ENCODE data around the gene BRWD1. TPM values are rescaled to one million over a fixed set of nuclear protein-coding genes. Genes with fewer than 3 reads are reported as not detected.

BRWD1 gene
- total RNA-seq, 4 donors from 2014 or later = 64.8 to 99.9 (median 86.9) TPM

DNA sequence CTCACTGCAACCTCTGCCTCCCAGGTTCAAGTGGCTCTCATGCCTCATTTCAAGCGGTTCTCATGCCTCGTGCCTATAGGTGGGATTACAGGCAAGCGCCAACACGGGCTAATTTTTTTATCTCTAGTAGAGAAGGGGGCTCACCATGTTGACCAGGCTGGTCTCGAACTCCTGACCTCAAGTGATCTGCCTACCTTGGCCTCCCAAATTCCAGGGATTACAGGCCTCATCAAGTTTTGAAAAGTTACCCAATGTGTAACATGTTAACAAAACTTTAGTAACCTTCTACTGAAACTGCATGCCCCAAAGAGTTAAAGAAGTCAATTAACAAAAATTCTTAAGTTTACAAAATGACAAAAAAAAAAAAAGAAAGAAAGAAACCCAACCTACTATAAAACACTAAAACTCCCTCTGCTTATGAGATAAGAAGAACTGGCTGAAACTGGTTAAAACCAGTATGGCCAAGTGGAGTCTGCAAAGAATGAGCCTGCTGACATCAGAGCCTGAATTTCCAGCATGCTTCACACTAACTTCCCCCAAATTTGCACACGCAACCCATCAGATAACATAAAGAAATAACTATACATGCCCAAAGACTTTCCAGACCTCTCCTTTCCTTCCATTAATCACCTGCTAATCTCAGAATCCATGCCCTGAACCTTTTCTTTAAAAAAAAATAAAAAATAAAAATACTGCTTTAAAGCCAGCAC lies 104.7 kb downstream of the BRWD1 start:
- Histone ChIP-seq H3K4me3 (no peak overlapping the region), H3K4me1 (no peaks in the 10 kb centered on the region), H3K27me3 (no peaks in the 10 kb centered on the region), H3K9me3 (no peaks in the 10 kb centered on the region), H3K27ac (no peak overlapping the region), H3K36me3 (peaks cover 0 to 64% (median 0%) of the 10 kb centered on the region in 3 donors)
- no peak for DNase-seq
- TF ChIP-seq POLR2A (IDR thresholded peaks at IDR 0.05) = no peak
- no peak for TF ChIP-seq CTCF (IDR thresholded peaks at IDR 0.05)

DNA sequence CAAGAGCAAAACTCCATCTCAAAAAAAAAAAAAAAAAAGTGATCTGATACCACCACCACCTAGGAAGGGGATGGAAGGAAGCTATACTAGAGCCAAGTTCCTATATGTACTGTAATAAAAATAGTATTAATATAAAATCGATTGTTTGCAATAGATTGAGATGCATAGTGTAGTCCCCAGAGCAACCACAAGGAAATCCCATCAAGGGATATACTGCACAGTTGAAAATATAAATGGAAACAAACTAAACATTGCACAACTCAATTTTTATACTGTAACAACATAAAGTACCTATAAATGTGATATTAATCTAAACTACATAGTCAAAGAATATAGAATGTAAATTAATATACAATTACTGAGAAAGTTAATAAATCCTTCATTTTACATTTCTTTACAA lies 109.3 kb downstream of the BRWD1 start:
- no peak overlapping the region for H3K27ac ChIP-seq
- no peaks in the 10 kb centered on the region for H3K27me3 ChIP-seq
- peaks cover 0 to 89% (median 0%) of the 10 kb centered on the region in 3 donors for H3K36me3 ChIP-seq
- TF ChIP-seq POLR2A (IDR thresholded peaks at IDR 0.05) (no peak), CTCF (IDR thresholded peaks at IDR 0.05) (peak in 4 of 6 experiments; percentile 10 to 25 (median 14))
- DNase-seq = no peak
- no peaks in the 10 kb centered on the region for H3K4me1 ChIP-seq
- no peaks in the 10 kb centered on the region for H3K9me3 ChIP-seq
- H3K4me3 ChIP-seq = no peak overlapping the region

- no peak overlapping the region for H3K4me3 ChIP-seq
- peaks cover 0 to 2% (median 0%) of the 10 kb centered on the region in 4 donors for H3K4me1 ChIP-seq
- DNase-seq = no peak
- TF ChIP-seq POLR2A (IDR thresholded peaks at IDR 0.05) = no peak
- no peak for TF ChIP-seq CTCF (IDR thresholded peaks at IDR 0.05)
- no peaks in the 10 kb centered on the region for H3K9me3 ChIP-seq
- peaks cover 0 to 90% (median 0%) of the 10 kb centered on the region in 3 donors for H3K36me3 ChIP-seq
- H3K27ac ChIP-seq = no peak overlapping the region
- H3K27me3 ChIP-seq = no peaks in the 10 kb centered on the region
Measured at GRCh38 chr21:39198800-39199199, 114.6 kb downstream of the BRWD1 start.

DNA sequence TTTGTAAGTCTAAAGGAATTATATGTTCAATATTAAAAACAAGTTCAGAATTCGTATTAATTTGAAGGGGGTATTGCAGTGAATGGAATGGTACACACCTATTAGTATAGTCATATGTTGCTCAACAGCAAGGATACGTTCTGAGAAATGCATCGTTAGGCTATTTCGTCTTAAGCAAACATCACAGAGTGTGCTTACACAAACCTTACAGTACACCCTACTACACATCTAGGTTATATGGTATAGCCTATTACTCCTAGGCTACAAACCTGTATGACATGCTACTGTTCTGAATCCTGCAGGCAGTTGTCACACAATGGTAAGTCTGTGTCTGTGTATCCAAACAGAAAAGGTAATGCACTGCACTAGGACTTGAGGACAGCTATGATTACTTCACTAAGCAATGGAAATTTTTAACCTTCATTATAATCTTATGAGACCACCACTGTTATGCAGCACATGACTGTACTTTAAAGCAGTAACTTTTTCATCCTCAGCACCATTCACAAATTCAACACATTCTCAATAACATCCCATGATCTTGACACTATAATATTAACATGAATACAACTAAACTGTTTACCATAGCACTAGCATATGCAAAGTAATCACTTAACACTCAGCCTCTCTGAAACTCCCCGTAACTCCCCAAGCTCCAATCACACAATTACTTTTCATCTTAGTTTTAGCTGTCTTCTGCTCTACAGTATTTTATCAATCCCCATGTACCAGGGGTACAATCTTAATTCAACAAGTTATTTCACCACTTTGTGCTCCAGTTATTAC lies 115.8 kb downstream of the BRWD1 start:
- H3K27me3 ChIP-seq = no peaks in the 10 kb centered on the region
- DNase-seq = no peak
- no peak overlapping the region for H3K27ac ChIP-seq
- TF ChIP-seq POLR2A (IDR thresholded peaks at IDR 0.05) = no peak
- no peak for TF ChIP-seq CTCF (IDR thresholded peaks at IDR 0.05)
- peaks cover 0 to 4% (median 0%) of the 10 kb centered on the region in 4 donors for H3K4me1 ChIP-seq
- no peak overlapping the region for H3K4me3 ChIP-seq
- no peaks in the 10 kb centered on the region for H3K9me3 ChIP-seq
- peaks cover 0 to 79% (median 0%) of the 10 kb centered on the region in 3 donors for H3K36me3 ChIP-seq

DNA sequence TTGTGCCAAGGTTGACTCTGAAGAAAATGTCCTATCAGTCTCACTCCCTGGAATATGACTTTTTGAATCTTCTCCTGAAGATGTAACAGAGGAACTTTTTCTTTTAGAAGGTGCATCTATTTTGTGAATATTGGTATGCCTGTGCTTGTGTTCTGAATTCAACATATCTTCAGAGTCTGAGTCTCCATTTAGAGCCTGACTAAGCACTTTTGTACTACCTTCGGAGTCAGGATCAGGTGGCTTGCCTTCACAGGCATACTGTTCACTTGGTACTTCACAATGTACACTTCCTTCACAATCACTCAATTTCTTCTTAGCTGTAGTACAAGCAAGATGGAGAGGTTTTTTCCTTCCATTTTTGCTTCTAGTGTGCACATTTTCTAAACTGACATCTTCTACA lies 116.6 kb downstream of the BRWD1 start:
- peaks cover 0 to 72% (median 0%) of the 10 kb centered on the region in 3 donors for H3K36me3 ChIP-seq

More for the DNA sequence above, 116.6 kb downstream of the BRWD1 start:
- Histone ChIP-seq H3K4me1 (peaks cover 0 to 4% (median 0%) of the 10 kb centered on the region in 4 donors), H3K4me3 (no peak overlapping the region), H3K27me3 (no peaks in the 10 kb centered on the region), H3K9me3 (no peaks in the 10 kb centered on the region), H3K27ac (no peak overlapping the region)
- TF ChIP-seq POLR2A (IDR thresholded peaks at IDR 0.05) (no peak), CTCF (IDR thresholded peaks at IDR 0.05) (no peak)
- DNase-seq = no peak
